ENCODE data around the gene SLC15A4. TPM values are rescaled to one million over a fixed set of nuclear protein-coding genes. Genes with fewer than 3 reads are reported as not detected.
"Not testable (repeated sequence)": the region's sequence is repeated elsewhere in the genome, so short reads cannot be mapped to it uniquely, and the experiment has no call there.

Gene SLC15A4
- polyA plus RNA-seq, 2 donors = 7.3 to 9.4 TPM

DNA sequence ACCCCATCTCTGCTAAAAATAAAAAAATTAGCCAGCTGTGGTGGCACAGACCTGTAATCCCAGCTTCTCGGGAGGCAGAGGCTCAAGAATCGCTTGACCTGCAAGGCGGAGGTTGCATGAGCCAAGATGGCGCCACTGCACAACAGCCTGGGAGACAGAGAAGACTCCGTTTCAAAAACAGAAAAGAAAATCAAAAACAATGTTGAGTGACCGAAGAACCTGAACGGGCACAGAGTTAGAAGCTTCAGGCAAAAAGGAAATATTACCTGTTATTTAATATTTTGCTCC lies 33.0 kb upstream of the SLC15A4 start:
- peaks cover 0 to 4% of the 10 kb centered on the region in 2 donors for H3K4me1 ChIP-seq (ENCODE audit: control insufficient read depth in 2 of 2, insufficient read depth in 2 of 2, low read length in 1 of 2)
- no peaks in the 10 kb centered on the region for H3K9me3 ChIP-seq (ENCODE audit: control insufficient read depth in 2 of 2, insufficient read depth in 1 of 2, low read depth in 1 of 2, low read length in 1 of 2)
- WGBS, 2 donors = 93 to 94% methylated on average over 7 of the region's 7 CpGs
- no peak overlapping the region for H3K4me3 ChIP-seq (ENCODE audit: low read depth in 1 of 2, low read length in 2 of 2)
- H3K27me3 ChIP-seq (ENCODE audit: control insufficient read depth in 1 of 2, insufficient read depth in 2 of 2, low read length in 2 of 2) = no peaks in the 10 kb centered on the region
- H3K36me3 ChIP-seq (ENCODE audit: control insufficient read depth in 2 of 2, insufficient read depth in 2 of 2, low read length in 1 of 2) = no peaks in the 10 kb centered on the region
- H3K27ac ChIP-seq (ENCODE audit: low read depth in 2 of 2, low read length in 1 of 2) = no peak overlapping the region

DNA sequence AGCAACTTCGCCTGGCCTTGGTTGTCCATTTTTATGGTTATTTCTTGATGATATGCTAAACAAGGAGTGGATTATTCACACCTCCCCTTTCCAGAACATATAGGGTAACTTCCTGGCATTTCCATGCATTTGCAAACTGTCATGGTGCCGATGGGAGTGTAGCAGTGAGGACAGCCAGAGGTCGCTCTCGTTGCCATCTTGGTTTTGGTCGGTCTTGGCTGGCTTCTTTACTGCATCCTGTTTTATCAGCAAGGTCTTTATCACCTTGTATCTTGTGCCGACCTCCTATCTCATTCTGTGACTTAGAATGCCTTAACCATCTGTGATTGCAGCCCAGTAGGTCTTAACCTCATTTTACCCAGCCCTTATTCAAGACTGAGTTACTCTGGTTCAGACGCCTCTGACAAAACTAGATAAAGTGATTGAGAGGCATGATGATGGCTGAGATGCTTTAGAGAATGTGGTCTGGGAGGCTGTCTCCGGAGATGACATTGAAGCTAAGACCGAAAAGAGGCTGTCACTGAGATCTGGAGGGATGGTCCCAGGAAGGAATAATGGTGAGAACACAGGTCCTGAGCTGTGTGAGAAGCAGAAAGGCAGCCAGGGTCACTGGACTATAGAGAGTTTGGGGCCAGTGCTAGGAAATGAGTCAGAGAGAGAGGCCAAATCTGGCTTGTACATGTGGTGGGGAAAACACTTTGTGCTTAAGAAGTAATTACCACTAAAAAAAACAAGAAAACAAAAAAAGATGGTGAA lies 32.5 kb upstream of the SLC15A4 start:
- Histone ChIP-seq H3K27ac (ENCODE audit: low read depth in 2 of 2, low read length in 1 of 2) (no peak overlapping the region), H3K4me1 (ENCODE audit: control insufficient read depth in 2 of 2, insufficient read depth in 2 of 2, low read length in 1 of 2) (peaks cover 0 to 4% of the 10 kb centered on the region in 2 donors), H3K4me3 (ENCODE audit: low read depth in 1 of 2, low read length in 2 of 2) (no peak overlapping the region), H3K36me3 (ENCODE audit: control insufficient read depth in 2 of 2, insufficient read depth in 2 of 2, low read length in 1 of 2) (no peaks in the 10 kb centered on the region), H3K9me3 (ENCODE audit: control insufficient read depth in 2 of 2, insufficient read depth in 1 of 2, low read depth in 1 of 2, low read length in 1 of 2) (no peaks in the 10 kb centered on the region), H3K27me3 (ENCODE audit: control insufficient read depth in 1 of 2, insufficient read depth in 2 of 2, low read length in 2 of 2) (no peaks in the 10 kb centered on the region)
- 84 to 91% methylated on average over 9 of the region's 9 CpGs for WGBS, 2 donors

DNA sequence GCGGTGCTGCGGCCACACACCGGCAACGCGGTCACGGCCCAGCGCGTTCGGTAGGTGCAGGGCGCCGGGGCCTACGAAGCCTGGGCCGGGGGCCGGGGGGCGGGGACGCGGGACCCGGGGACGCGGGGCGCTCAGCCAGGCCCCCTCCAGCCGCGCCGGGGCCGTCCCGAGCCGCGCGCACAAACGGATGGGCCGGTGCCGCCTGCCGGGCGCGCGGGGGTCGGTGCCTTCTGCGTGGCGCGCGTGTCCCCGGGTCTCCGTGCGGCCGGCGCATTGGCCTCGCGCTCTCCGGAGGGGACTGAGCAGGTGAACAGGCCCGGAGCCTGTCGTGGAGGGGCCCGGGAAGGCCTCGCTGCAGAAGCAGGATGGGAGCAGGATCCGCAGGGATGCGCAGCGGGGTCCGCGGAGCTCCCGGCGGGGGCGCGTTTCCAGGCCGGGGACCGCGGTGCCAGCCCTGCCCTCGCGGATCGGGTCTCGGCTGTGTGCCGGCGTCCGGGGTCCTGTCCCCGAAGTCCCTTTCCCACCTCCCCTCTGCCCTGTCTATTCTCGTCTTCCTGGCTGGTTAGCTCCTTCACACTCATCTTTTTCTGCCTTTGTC lies 29.9 kb upstream of the SLC15A4 start:
- H3K9me3 ChIP-seq (ENCODE audit: control insufficient read depth in 2 of 2, insufficient read depth in 1 of 2, low read depth in 1 of 2, low read length in 1 of 2) = no peaks in the 10 kb centered on the region
- H3K4me1 ChIP-seq (ENCODE audit: control insufficient read depth in 2 of 2, insufficient read depth in 2 of 2, low read length in 1 of 2) = peaks cover 0 to 4% of the 10 kb centered on the region in 2 donors
- 2 to 4% methylated on average over 30 to 74 of the region's 74 CpGs for WGBS, 2 donors
- no peaks in the 10 kb centered on the region for H3K27me3 ChIP-seq (ENCODE audit: control insufficient read depth in 1 of 2, insufficient read depth in 2 of 2, low read length in 2 of 2)
- H3K27ac ChIP-seq (ENCODE audit: low read depth in 2 of 2, low read length in 1 of 2) = no peak overlapping the region
- H3K36me3 ChIP-seq (ENCODE audit: control insufficient read depth in 2 of 2, insufficient read depth in 2 of 2, low read length in 1 of 2) = no peaks in the 10 kb centered on the region
- peak overlapping the region; percentile 19 to 23 for H3K4me3 ChIP-seq (ENCODE audit: low read depth in 1 of 2, low read length in 2 of 2)

DNA sequence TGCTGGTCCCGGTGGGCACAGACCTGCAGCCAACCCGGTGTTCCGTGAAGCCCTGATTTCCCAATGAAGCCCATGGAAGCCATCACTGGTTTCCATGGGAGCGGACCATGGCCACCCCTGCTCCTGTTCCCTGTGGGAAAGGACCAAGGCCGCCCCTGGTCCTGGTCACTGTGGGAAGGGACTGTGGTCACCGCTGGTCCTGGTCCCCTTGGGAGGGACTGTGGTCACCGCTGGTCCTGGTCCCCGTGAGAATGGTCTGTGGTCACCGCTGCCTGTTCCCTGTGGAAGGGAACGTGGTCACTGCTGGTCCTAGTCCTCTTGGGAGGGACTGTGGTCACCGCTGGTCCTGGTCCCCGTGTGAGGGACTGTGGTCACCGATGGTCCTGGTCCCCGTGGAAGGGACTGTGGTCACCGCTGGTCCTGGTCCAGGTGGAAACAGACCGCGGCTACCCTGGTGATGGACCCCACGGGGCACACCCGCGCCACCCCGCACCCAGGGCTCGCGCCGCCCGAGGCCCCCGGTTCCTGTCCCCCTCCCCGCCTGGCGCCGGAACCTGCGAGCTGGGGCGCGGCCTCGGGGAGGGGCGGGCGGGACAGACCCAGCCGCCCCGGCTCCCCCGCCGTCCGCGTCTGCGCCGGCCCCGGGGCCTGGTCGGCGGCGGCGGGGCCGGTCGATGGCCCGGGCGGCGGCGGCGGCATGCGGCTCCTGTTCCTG lies 29.3 kb upstream of the SLC15A4 start, which contains the start of gene GLT1D1:
TSS of gene GLT1D1 (plus strand) at position 594 of the 715 bp plus-strand sequence. CDS start at position 698, 104 bp downstream.
- H3K4me1 ChIP-seq (ENCODE audit: control insufficient read depth in 2 of 2, insufficient read depth in 2 of 2, low read length in 1 of 2) = peaks cover 0 to 4% of the 10 kb centered on the region in 2 donors
- H3K4me3 ChIP-seq (ENCODE audit: low read depth in 1 of 2, low read length in 2 of 2) = peak within 1 kb of the TSS; percentile 19 to 23
- 24 to 50% methylated on average over 22 to 56 of the region's 56 CpGs for WGBS, 2 donors

DNA sequence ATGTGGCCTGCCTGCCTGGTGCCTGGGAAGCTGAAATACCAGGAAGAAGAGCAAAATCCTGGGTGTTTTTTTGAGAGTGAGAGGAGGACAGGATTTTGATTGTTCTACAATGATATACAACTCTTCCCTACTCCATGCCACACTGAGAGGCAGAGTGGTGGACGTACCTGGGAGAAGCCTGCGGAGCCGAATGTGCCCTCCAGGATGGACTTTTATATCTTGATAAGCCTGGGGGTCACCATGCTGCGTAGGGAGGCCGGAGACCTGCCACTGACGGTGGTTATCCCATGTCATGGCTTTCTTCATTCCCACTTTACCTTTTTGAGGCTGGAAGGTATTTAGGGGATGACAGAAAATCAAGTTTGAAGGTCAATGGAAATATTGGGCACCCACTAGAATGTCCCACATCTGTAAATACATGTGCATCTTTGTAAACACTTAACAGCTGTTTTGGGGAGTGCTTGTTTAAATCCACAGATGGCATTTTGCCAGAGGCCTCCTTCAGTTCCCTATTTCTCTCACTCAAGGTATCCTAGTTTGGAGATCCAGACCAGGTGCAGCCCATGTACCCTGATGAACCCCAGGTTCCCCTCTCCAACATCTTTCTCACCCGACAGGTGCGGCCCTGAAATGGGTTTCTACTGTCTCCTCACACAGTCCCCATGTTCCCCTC lies 28.4 kb upstream of the SLC15A4 start:
- Histone ChIP-seq H3K27ac (ENCODE audit: low read depth in 2 of 2, low read length in 1 of 2) (no peak overlapping the region), H3K9me3 (ENCODE audit: control insufficient read depth in 2 of 2, insufficient read depth in 1 of 2, low read depth in 1 of 2, low read length in 1 of 2) (no peaks in the 10 kb centered on the region), H3K4me1 (ENCODE audit: control insufficient read depth in 2 of 2, insufficient read depth in 2 of 2, low read length in 1 of 2) (peaks cover 0 to 4% of the 10 kb centered on the region in 2 donors), H3K4me3 (ENCODE audit: low read depth in 1 of 2, low read length in 2 of 2) (no peak overlapping the region), H3K36me3 (ENCODE audit: control insufficient read depth in 2 of 2, insufficient read depth in 2 of 2, low read length in 1 of 2) (no peaks in the 10 kb centered on the region), H3K27me3 (ENCODE audit: control insufficient read depth in 1 of 2, insufficient read depth in 2 of 2, low read length in 2 of 2) (no peaks in the 10 kb centered on the region)
- WGBS, 2 donors = 79 to 87% methylated on average over 8 of the region's 8 CpGs

More for the DNA sequence above, 29.3 kb upstream of the SLC15A4 start, which contains the start of gene GLT1D1:
- H3K9me3 ChIP-seq (ENCODE audit: control insufficient read depth in 2 of 2, insufficient read depth in 1 of 2, low read depth in 1 of 2, low read length in 1 of 2) = no peaks in the 10 kb centered on the region
- no peaks in the 10 kb centered on the region for H3K36me3 ChIP-seq (ENCODE audit: control insufficient read depth in 2 of 2, insufficient read depth in 2 of 2, low read length in 1 of 2)
- H3K27ac ChIP-seq (ENCODE audit: low read depth in 2 of 2, low read length in 1 of 2) = no peak within 1 kb of the TSS
- H3K27me3 ChIP-seq (ENCODE audit: control insufficient read depth in 1 of 2, insufficient read depth in 2 of 2, low read length in 2 of 2) = no peaks in the 10 kb centered on the region

DNA sequence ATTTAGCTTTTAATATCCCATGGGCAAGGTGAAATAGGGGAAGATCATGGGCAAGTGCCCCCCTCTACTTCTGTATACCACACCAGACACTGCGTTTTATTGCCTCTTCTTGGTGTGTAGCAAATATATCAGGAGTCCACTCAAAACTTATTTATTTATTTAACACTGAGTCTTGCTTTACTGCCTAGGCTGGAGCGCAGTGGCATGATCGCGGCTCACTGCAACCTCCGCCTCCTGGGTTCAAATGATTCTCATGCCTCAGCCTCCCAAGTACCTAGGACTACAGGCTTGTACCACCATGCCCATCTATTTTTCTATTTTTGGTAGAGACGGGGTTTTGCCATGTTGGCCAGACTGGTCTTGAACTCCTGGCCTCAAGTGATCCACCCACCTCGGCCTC lies 27.7 kb upstream of the SLC15A4 start:
- not testable (repeated sequence) for H3K9me3 ChIP-seq (ENCODE audit: control insufficient read depth in 2 of 2, insufficient read depth in 1 of 2, low read depth in 1 of 2, low read length in 1 of 2); H3K4me3 ChIP-seq (ENCODE audit: low read depth in 1 of 2, low read length in 2 of 2); H3K4me1 ChIP-seq (ENCODE audit: control insufficient read depth in 2 of 2, insufficient read depth in 2 of 2, low read length in 1 of 2); H3K27me3 ChIP-seq (ENCODE audit: control insufficient read depth in 1 of 2, insufficient read depth in 2 of 2, low read length in 2 of 2); H3K36me3 ChIP-seq (ENCODE audit: control insufficient read depth in 2 of 2, insufficient read depth in 2 of 2, low read length in 1 of 2); H3K27ac ChIP-seq (ENCODE audit: low read depth in 2 of 2, low read length in 1 of 2)
- WGBS, 2 donors = 78 to 87% methylated on average over 7 of the region's 7 CpGs

DNA sequence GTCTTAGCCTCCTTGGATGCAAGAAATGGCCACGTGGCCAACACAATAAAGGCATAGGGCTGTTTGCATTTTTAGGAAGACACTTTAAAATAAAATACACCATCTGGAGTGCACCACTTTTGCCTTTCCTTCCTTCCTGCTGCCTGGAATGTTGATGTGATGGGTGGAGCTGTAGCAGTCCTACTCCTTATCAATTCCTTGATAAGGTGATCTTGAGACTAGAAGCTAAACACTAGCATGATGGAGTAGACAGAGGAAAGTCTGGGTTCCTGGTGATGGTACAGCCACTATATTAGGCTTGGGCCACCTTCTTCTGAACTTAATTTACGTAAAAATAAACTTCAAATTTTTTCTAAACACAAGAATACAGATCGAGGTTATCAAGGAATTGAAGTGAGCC lies 26.6 kb upstream of the SLC15A4 start:
- Histone ChIP-seq H3K36me3 (ENCODE audit: control insufficient read depth in 2 of 2, insufficient read depth in 2 of 2, low read length in 1 of 2) (no peaks in the 10 kb centered on the region), H3K27me3 (ENCODE audit: control insufficient read depth in 1 of 2, insufficient read depth in 2 of 2, low read length in 2 of 2) (no peaks in the 10 kb centered on the region), H3K4me1 (ENCODE audit: control insufficient read depth in 2 of 2, insufficient read depth in 2 of 2, low read length in 1 of 2) (peaks cover 0 to 4% of the 10 kb centered on the region in 2 donors), H3K27ac (ENCODE audit: low read depth in 2 of 2, low read length in 1 of 2) (no peak overlapping the region), H3K9me3 (ENCODE audit: control insufficient read depth in 2 of 2, insufficient read depth in 1 of 2, low read depth in 1 of 2, low read length in 1 of 2) (no peaks in the 10 kb centered on the region), H3K4me3 (ENCODE audit: low read depth in 1 of 2, low read length in 2 of 2) (no peak overlapping the region)
- 62 to 73% methylated on average over 3 of the region's 3 CpGs for WGBS, 2 donors

- H3K36me3 ChIP-seq (ENCODE audit: control insufficient read depth in 2 of 2, insufficient read depth in 2 of 2, low read length in 1 of 2); H3K9me3 ChIP-seq (ENCODE audit: control insufficient read depth in 2 of 2, insufficient read depth in 1 of 2, low read depth in 1 of 2, low read length in 1 of 2); H3K4me3 ChIP-seq (ENCODE audit: low read depth in 1 of 2, low read length in 2 of 2); H3K27me3 ChIP-seq (ENCODE audit: control insufficient read depth in 1 of 2, insufficient read depth in 2 of 2, low read length in 2 of 2); H3K4me1 ChIP-seq (ENCODE audit: control insufficient read depth in 2 of 2, insufficient read depth in 2 of 2, low read length in 1 of 2); H3K27ac ChIP-seq (ENCODE audit: low read depth in 2 of 2, low read length in 1 of 2): not testable (repeated sequence)
- WGBS, 2 donors = 53 to 63% methylated on average over 6 of the region's 6 CpGs
These were observed 26.0 kb upstream of the SLC15A4 start for GRCh38 chr12:128849806-128850205.

DNA sequence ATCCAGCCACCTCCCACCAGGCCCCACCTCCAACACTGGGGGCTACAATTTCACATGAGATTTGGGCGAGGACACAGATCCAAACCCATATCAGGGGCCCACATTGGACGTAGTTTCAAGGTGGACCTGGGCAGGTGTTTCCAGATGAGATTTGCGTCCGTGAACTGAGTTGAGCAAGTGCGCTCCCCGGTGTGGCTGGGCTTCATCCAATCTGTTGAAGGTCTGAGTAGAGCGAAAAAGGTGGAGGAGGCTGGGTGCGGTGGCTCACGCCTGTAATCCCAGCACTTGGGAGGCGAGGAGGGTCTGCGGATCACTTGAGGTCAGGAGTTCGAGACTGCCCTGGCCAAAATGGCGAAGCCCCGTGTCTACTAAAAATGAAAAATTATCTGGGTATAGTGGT lies 24.6 kb upstream of the SLC15A4 start:
- Histone ChIP-seq H3K27me3 (ENCODE audit: control insufficient read depth in 1 of 2, insufficient read depth in 2 of 2, low read length in 2 of 2) (no peaks in the 10 kb centered on the region), H3K4me1 (ENCODE audit: control insufficient read depth in 2 of 2, insufficient read depth in 2 of 2, low read length in 1 of 2) (no peaks in the 10 kb centered on the region), H3K4me3 (ENCODE audit: low read depth in 1 of 2, low read length in 2 of 2) (no peak overlapping the region), H3K27ac (ENCODE audit: low read depth in 2 of 2, low read length in 1 of 2) (no peak overlapping the region), H3K9me3 (ENCODE audit: control insufficient read depth in 2 of 2, insufficient read depth in 1 of 2, low read depth in 1 of 2, low read length in 1 of 2) (no peaks in the 10 kb centered on the region), H3K36me3 (ENCODE audit: control insufficient read depth in 2 of 2, insufficient read depth in 2 of 2, low read length in 1 of 2) (no peaks in the 10 kb centered on the region)
- WGBS, 2 donors = 94 to 97% methylated on average over 14 of the region's 14 CpGs
